NCI-H446 (cell line): ENCODE results near the gene OSBPL2.

Source experiments
- DNase-seq, 2 experiments: peaks; one replicate each; lab custom pipeline; 2025; lab: John Stamatoyannopoulos, UW

Gene OSBPL2

DNA sequence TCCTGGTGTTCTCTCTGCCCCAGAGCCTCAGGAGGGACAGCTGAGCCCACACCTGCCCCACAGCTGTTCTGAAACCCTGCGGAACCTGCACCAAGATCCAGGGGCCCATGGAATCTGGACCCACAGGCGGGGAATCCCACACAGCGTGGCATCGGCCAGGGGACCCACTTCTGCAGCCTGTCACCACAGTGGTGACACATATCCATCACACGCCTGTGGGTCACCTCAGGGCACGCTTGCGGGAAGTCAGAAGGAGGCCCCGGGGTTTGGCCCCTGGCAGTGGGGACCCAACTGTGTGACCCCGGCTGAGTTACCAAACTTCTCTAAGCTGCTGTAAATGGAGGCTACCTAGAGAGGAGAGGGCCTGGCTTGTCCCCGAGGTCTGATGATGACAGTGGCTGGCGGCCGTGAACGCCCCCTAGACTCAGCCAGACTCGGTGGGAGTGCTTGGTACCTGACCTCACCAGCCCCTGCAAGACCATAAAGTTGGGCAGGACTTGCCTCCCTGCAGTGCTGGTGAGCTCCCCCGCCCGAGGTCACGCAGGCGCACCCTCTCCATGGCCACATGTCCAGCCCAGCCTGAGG lies 16.0 kb upstream of the OSBPL2 start:
- DNase-seq, result no peak

DNA sequence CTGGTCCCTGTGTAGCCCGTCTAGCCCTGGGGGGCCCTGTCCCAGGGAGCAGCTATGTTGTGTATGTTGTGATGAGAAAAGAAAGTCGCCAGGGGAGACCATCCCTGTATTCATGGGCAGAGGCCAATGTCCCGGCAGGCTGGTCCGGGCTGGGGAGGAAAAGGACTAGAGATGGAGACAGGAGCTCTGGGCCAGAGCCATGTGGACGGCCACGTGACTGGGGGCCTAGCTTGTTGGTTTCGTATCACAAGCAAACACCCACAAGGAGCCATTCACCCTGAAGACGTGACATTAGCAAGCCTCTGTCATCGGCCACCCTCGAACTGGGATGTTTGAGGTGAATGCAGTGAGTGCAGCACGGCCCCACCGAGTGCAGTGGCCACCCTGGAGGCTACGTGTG lies 15.3 kb upstream of the OSBPL2 start:
- no peak for DNase-seq

- no peak for DNase-seq
Observed at GRCh38 chr20:62223571-62223970, 14.8 kb upstream of the OSBPL2 start.

- no peak for DNase-seq
Observed at GRCh38 chr20:62224113-62224855, 14.0 kb upstream of the OSBPL2 start.

- no peak for DNase-seq
Observed at GRCh38 chr20:62225026-62225425, 13.3 kb upstream of the OSBPL2 start.

- DNase-seq, result no peak
Observed at GRCh38 chr20:62225820-62226635, 12.3 kb upstream of the OSBPL2 start.

GRCh38 chr20:62226707-62227590 lies 11.4 kb upstream of the OSBPL2 start:
- DNase-seq, result no peak

GRCh38 chr20:62227591-62227976 lies 10.7 kb upstream of the OSBPL2 start:
- DNase-seq, result no peak

DNA sequence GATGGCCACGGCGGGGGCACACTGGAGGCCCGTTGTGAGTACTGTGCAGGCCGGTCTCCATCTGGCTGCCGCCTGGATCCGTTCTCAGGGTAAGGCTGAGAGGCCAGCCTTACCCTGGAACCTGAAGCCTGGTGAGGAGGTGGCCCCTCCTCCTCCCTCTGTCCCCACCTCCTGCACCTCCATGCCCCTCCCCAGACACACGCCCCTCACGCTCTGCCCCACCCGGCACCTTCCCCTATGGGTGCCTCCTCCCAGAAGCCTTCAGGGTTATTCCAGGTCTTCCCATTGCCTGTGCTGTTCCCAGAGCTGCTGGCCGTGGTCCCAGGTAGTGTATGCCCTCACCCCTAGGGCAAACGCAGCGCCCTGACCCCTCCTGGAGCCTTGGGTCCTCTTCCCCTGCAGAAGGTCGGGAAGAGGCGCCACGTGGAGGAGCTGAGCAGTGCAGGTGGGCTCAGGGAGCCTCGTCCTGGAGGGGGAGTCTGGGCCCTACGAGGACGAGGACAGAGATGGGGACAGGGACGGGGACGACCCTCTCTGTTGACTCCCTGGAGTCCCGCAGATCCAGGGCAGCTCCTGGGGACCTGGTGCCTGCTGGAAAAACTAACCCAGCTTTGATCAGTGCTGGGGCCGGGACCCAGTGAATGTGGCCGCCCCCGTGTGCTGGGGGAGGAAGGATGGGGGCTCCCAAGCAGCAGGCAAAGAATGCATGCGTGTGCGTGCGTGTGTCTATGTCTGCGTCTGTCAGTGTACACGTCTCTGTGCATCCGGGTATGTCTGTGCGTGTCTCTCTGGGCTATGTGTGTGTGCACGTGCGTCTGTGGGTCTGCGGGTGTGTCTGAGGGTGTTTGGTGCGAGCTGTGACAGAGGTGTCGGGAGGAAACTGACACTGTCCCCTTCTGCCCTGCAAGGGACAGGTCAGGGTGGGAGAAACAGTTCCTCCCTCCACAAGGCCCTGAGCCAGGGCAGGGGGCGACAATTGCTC lies 10.1 kb upstream of the OSBPL2 start:
- DNase-seq, result no peak

GRCh38 chr20:62228982-62229545 lies 9.3 kb upstream of the OSBPL2 start:
- no peak for DNase-seq

- no peak for DNase-seq
Observed at GRCh38 chr20:62229667-62230066, 8.7 kb upstream of the OSBPL2 start.

DNA sequence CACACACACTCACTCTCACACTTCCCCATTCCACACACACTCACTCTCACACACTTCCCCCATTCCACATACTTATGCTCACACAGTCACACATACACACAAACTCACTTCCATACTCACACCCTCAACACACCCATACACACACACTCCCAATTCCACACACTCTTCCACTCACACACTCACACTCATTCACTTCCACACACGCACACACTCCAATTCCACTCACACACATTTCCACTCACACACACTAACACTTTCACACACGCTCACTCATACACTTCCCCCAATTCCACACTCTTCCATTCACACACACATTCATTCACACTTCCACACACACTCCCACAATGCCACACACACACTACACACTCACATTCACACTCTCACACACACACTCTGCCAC lies 8.0 kb upstream of the OSBPL2 start:
- no peak for DNase-seq

DNA sequence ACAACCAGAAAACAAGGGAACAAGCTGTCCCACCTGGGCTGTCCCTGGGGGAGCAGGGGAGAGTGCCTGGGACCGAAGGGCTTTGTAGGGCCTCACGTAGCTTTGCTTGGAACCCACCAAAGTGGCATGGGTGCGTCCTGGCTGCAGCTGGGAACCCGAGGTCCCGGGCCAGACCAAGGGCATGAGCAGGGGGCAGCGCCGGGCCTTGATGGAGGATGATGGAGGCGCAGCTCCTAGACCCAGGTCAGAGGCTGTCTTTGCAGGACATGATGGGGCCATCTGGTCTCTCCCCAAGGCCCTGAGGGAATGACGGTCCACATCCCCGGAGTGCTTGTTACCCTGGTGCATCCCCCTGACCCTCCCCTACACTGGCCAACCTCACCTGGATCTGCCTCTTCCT lies 7.6 kb upstream of the OSBPL2 start:
- no peak for DNase-seq

DNA sequence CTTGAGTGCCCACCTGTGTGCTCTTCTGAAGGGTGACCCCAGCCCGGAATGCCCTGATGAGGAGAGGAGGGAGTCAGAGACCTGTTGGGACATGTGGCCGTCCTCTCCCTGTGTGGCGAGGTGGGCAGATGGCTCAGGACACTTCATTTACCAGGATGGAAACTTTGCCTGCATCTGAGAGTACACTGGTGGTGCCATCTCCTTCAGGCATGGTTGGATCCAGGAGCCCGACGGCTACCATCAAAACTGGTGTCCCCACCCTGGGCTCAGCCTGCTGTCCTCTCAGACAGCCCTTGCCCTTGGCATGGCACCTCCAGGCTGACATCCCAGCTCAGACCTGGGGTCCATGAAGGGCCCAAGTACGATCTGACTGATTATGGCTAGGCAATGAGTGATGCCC lies 7.0 kb upstream of the OSBPL2 start:
- no peak for DNase-seq

DNA sequence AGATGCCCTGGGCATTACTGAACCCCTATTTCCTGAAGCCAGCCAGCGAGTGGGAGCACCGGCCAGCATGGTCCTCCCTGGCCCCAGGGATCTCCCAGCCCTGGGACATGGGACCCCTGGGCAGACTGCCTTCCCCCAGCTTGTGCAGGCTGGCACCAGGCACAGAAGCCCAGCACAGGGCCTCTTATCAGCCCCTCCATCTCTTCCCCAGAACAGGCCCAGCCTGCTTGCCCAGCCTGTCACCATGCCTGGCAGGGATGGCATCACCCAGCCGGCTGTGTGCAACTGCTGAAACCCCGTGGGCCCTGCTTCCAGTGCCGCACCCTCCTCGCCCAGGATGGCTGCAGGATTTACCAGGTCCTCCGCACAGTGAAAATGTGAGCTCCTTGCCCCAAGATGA lies 6.1 kb upstream of the OSBPL2 start:
- no peak for DNase-seq

DNA sequence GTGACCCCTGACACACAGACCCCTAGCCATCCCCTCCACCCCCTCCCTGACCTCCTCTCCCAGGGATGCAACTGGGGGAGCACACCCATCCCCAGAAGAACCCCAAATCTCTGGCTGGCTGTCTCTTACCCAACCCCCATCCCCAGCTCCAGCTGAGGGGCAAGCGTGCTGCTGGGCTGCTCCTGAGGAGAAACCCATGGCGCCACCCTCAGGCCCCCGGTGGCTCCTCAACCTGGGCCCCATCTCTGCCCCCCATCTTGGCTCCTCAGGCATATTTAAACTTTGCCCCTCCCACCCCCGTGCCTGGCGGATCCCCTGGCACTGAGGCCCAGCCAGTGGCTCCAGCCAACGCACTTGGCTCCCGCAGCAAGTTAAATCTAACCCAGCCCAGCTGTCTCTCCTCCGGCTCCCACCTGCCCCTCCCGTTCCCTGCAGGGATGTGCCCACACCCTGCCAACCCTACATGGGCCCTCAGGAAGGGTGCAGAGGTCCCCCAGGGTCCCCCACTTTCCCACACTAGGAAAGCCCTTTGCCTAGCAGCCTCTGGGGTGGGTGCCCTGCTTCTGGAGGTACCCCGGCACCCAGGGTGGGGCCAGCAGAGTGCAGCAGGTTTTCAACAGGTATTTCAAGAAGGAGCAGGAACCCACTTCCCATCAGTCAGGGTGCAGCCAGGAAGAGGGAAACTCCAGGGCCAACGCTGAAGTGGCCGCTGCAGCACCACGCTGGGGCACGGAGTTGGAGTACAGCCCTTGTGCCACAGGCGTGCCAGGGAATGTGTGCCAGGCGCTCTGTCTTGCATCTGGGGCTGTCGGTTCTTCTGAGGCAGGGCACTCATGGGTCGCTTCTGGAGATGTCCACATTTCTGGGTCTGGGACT lies 5.3 kb upstream of the OSBPL2 start:
- peak; percentile 45 to 83 for DNase-seq

DNA sequence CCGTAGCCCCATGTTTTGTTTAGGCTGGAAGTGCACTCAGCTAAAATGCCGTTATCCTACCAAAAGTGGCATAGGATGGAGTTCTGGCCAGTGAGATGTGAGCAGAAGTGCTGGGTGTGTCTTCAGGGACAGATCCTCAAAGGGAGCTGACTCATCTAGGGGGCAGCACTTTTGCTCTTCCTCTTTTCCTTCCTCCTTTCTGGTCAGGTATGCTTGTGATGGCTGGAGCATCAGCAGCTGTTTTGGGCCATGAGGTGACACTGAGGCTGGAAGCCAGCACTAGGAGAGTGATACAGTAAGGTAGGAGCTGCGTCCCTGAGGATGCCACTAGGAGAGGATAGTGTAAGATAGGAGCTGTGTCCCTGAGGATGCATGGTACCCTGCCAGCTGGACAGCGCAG lies 4.6 kb upstream of the OSBPL2 start:
- DNase-seq, result no peak

DNA sequence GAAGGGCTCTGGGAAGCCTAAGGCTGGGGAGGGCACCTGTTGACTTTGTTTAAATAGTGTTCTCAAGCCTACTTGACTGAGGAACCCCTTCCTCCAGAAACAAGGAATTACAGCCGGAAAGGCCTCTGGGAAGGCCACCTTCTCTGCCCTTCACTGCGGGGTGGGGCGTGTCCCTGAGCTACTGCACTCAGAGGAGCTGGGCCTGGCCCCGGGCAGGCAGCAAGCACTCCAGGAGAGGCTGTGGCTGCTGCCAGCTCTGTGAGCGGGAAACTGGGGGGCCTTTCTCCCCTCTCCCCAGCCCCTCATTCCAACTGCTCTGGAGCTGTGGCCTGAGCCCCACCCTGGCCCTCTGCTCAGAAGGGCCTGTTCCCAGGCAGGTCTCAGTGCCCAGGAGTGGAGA lies 4.0 kb upstream of the OSBPL2 start:
- no peak for DNase-seq

DNA sequence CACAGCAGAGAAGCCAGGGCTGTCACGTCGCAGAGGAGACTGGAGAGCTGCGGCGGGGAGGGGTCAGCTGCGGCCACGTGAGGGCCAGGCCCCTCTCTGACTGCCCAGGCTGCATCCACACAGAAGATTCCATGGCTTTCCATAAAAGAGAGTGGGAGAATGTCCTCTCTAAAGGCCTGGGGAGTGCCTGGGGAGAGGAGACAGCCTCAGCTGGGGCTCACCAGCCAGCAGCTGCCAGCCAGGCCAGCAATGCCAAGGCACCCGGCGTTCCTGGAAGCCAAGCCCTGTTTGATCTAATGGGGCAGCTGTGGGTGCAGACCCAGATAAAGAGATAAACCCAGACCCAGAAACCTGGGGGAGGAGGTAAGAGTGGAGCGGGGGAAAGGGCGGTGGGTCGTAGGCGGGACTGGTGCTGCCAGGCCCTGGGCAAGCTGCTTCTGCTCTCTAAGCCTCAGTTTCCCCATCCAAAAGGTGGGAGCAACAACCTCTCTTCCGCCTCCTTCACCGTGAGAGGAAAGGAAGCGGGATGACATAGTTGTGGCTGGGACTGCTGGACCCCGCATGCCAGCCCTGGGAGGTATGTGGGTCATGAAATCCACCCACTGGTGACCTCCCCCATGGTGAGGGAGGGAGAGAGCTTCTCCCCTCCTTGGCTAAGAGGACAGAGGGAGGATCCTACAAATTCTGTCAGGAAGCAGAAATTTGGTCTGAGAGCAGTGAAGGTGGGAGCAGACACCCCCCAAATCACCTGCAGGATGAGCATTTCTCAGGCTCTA lies 3.1 kb upstream of the OSBPL2 start:
- peak in 1 of 2 experiments; percentile 23 for DNase-seq
